IPS DF 19.7 (cell line): ENCODE measurements around the gene CRTC1.
"Not testable (repeated sequence)": the region's sequence is repeated elsewhere in the genome, so short reads cannot be mapped to it uniquely, and the experiment has no call there.

Experiments
- DNase-seq: peaks from one replicate; pipeline ENCODE4 v3.0.0-alpha.2; 2013; ENCODE audit warnings: low read depth, low spot score

CRTC1 gene

DNA sequence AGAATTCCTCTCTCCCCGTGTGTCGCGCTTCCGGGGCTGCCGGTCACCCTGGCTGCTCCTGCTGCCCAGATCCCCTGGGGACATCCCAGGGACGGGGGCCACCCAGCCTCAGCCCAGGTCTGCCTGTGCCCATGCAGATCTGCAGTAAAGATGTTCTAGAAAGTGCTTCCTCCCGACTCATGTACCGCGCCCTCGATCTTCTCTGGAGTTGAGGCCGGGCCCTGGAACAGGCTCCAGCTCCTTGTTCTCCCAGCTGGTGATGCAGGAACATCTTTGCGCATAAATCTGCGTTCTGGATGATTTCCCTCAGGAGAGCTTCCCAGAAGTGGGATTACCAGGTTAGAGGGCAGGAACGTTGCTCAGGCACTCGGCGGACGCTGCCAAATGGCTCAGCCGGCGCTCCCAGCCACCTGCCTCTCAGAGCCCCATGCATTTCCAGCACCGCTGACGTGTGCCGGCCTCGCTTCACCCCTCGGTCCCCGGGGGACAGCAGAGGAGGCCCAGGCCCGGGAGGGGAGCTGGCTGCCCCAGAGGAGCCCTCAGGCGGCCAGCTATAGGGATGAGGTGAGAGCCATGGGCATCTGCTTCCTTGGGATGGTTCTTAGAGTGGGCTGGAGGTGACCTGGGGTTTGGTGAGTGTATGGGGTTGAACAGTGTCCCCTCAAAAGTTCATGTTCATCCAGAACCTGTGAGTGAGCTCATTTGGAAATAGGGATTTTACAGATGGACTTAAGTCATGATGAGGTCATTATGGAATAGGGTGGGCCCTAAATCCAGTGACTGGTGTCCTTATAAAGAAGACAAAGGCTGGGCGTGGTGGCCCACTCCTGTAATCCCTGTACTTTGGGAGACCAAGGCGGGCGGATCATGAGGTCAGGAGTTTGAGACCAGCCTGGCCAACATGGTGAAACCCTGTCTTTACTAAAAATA is 42.6 kb downstream of the CRTC1 start:
- DNase-seq: no peak

- no peak for DNase-seq
These were observed 43.4 kb downstream of the CRTC1 start for GRCh38 chr19:18726846-18727245.

DNA sequence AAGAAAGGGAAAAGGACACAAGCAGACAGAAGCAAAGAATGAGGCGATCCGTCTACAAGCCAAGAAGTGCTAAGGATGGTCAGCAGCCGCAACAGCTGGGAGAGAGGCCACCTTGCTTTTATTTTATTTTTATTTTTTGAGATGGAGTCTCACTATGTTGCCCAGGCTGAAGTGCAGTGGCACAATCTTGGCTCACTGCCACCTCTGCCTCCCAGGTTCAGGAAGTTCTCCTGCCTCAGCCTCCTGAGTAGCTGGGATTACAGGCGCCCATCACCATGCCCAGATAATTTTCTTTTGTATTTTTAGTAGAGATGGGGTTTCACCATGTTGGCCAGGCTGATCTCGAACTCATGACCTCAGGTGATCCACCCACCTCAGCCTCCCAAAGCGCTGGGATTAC is 44.1 kb downstream of the CRTC1 start:
- DNase-seq: not testable (repeated sequence)

GRCh38 chr19:18729933-18730530 is 46.6 kb downstream of the CRTC1 start:
- DNase-seq: no peak

DNA sequence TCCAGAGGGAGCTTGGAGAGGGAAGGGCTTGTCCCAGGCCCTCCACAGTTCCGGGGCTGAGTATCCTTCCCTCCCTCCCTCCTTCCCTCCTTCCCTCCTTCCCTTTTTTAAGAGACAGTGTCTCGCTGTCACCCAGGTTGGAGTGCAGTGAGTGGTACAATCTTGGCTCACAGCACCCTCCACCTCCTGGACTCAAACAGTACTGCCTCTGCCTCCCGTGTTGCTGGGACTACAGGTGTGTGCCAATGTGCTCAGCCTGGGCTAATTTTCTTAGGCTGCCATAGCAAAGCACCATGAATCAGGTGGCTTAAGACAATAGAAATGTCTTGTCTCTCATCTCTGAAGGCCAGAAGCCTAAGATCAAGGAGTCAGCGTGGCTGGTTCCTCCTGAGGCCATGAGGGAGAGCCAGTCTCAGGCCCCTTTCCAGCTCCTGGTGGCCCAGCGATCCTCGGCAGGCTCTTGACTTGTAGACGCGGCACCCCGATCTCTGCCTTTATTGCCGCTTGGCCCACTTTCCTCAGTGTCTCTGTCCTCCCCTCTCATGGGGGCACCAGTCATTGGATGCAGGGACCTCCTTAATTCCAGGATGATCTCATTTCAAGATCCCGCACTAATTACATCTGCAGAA is 47.5 kb downstream of the CRTC1 start:
- DNase-seq: no peak

GRCh38 chr19:18731562-18732008 is 48.1 kb downstream of the CRTC1 start:
- no peak for DNase-seq

DNA sequence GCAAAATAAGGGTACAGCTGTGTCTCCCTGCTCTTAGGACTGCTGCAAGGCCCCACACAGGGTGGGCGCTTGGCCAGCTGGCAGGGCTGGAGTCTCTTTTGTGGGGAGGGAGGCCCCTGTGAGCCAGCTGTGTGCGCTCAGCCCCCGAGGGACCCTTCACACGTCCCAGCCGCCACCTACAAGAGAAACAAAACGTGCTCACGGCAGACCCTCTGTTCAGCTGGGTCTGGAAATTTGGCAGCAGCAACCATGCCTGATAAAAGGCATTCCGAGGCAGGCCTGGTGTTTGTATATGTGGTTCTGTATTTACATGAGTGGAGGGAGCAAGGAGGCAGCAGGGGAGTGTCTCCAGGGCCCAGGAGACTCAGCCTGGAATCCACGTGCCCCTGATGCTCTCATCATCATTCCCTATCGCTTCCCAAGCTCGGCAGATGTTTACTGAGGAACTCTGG is 49.7 kb downstream of the CRTC1 start:
- no peak for DNase-seq

DNA sequence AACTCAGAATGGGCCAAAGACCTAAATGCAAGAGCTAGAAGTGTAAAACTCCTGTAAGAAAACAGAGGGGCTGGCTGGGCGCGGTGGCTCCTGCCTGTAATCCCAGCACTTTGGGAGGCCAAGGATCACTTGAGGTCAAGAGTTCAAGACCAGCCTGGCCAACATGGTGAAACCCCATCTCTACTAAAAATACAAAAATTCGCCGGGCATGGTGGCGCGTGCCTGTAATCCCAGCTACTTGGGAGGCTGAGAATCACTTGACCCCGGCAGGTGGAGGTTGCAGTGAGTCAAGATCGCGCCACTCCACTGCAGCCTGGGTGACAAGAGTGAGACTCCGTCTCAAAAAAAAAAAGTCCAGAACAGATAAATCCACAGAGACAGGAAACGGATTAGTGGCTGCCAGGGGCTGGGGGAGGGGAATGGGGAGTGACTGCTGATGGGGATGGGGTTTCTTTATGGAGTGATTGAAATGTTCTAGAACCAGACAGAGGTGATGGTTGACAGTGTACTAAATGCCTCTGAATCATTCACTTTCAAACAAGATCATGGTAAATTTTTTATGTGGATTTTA is 50.4 kb downstream of the CRTC1 start:
- not testable (repeated sequence) for DNase-seq

DNA sequence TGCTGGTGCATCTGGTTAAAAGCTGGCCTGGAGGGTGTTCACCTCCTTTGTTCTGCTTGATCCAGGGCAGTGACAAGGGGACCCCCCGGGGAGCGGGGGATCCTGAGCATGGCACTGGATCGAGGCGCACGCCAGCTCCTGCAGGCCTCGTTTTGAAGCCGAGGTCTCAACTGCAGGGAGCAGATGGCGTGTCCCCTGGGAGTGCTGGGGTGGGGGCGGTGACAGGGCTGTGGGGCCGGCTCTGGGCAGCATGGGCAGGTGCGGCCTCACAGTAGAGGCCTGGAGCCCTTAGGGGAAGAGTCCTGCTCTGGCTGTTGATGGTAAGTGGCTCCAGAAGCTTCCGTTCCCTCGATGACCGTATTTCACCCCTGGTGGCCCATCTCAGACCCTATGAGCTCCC is 51.8 kb downstream of the CRTC1 start:
- no peak for DNase-seq

DNA sequence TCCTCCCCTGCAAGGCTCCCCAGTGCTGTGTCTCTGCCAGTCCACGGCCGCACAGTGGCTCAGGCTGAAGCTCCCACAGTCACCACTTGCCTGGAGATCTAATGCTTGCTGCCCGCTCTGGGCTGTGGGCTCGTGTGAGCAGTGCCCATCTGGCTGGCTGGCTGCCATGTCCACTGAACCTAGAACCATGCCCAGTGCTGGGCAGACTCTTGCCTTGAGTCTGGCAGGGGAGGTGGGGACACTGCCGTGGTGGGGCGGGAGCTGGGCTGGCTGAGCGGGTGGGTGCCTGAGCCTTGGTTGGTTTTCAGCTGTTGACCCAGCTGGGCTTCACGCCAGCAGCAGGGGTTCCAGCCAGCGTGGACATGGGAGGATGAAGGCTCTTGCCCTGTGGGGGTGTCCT is 52.3 kb downstream of the CRTC1 start:
- DNase-seq: no peak

DNA sequence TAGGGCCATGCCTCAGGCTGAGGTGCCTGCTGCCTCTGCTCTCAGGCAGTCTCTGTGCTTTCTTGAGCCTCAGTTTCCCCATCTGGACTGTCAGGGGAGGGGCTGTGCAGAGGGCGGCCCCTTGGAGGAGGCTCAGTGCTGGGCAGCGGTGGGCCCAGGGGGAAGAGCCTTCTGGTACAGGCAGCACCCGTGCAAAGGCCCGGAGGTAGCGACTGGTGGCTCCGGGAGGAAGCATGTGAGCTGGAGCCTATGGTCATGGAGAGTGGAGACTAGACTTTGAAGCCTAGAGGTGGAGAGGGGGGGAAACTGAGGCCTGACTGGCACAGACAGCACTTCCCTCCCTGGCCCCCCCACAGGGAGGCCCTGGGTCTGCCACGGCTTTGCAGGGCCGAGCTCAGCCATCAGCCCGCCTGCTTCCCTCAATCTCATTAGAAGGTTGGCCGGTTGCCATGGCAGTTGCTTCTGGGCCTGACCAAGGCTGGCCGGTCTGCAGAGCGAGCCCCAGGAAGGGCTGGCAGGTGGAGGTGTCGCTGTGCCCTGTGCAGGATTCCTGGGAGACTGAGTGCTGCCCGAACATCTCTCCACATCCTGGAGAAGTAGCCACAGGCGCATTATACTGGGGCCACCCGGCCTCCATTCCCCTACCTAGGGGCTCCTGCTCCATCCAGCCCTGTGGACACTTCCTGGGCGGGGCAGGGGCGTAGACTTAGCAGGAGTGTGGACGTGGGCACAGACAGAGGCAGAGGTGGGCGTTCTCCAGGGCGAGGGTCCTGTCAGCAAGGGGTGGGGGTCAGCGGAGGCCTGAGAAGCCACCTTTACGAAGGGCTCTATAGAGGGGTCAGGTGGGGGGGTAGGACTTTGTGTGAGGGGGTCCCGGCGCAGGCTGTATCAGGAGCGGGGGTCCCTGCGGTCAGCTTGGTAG is 53.2 kb downstream of the CRTC1 start:
- DNase-seq: no peak

- no peak for DNase-seq
These were observed 54.0 kb downstream of the CRTC1 start for GRCh38 chr19:18737337-18737953.

GRCh38 chr19:18737954-18738351 is 54.5 kb downstream of the CRTC1 start:
- no peak for DNase-seq

DNA sequence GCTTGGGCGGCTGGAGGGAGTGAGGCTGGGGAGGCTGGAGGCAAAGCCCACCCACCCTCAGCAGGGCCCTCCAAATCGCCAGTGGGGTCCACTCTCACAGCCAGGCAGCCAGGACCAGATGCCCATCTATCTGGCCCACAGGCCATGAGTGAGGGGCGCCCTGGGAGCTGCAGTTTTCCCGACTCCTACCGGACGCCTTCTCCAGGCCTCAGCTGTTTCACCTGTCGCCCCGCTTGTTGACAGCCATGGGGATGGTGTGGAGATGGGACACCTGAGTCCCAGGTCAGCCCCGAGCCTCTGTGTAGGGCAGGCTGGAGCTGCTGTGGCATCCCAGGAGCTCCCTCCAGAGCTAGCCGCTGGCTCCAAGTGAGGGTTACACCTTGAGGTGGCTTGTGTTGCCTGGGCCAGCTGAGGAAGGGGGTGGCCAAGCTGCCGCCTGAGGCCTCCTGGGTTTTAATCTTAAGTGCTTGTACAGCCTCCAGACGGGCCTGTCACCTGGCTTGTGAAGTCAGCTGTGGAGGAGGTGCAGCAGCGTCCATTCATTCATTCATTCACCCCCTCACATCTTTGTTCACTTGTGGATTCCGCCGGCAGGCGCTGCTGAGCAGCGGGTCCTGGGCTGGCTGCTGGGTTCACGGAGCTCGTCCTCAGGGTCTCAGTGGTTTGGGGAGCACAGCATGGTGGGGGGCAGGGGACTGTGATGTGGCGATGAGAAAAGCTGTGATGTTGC is 55.6 kb downstream of the CRTC1 start:
- DNase-seq: no peak

DNA sequence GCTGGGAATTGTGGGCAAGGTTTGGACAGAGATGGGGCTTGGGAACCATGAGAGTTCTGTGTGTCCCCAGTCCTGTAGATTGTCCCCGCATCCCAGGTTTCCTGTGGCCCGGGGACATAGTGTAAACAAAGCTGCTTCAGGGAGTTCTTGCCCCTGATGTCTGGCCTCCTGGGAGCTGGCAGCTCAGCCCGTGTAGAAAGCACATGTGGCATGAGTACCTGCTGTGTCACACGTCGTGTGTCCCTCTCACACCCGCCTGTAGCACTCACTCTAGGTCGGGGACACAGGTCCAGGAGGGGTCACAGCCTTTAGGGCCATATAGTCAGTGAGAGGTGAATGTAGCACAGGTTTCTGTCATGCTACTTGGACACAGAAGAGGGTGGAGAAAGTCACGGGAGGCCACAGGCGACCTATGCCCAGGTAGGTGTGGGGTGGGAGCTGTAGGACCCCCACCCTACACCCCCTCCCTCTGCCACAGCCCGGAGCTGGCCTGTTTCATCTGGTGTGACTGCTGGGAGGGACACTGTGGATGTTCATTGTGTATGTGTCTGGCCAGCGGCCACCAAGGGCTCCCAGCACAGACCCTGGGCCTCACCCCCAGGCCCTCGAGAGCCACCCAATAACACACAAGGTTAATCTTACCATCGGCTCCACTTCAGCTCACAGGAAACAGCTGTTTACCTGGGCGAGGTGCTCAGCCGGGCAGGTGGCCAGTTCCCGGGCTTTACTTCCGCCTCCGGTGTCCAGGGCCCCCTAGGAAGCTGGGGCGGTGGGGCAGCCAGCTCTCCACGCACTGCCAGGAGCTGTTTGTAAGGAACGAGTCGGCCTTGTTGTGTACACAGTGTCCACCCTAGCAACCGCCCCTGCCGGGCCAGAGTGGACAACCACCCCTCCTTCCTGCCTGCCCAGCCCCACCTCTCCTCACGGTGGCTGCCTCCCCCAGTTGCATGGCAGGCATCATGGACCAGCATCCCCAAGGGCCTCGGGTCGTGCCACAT is 57.9 kb downstream of the CRTC1 start:
- no peak for DNase-seq

GRCh38 chr19:18742324-18742723 is 58.8 kb downstream of the CRTC1 start:
- DNase-seq: no peak

DNA sequence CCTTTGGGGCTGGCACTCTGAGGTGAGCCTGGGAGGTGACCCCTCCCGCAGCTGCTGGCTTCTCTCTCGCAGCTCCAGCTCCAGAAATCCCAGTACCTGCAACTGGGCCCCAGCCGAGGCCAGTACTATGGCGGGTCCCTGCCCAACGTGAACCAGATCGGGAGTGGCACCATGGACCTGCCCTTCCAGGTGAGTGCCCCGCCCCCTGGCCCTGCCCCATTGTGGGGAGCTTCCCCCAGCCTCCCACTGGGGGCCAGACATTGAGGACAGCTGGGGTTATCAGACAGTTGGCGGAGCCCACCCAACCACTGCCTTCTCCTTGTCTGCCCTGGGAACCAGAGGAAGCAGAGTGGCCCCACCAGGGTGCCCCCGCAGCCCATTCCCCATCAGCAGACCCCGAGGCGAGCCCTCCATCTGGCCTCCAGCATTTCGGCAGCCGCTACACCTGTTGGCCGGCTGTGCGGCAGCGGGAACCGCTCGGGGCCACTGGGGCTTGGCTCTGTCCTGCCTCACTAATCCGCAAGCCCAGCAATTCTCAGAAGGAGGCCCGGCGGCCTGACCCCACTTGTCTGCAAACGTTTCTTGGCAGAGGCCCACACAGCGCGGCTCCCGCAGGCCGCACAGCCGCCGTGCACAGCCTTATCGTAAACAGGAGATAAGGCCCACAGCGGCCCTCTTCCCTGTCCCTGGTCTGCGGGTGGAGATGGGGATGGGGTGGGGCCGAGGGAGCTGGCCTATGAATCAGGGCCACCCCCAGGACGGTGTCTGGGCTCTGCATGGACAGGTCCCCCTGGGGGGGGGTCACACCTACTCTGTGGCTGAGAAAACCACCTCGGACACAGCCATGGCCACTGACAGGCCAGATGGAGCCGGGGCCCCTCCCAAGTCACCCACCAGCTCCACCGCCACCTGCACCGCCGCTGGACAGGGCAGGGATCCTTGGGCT is 59.6 kb downstream of the CRTC1 start:
- no peak for DNase-seq
